NT2/D1 (cell line): ENCODE results near the gene ANKRD65.
"Not testable (repeated sequence)": the region's sequence is repeated elsewhere in the genome, so short reads cannot be mapped to it uniquely, and the experiment has no call there.

Source experiments
- DNase-seq: peaks from one replicate; pipeline ENCODE4 v3.0.0-alpha.2; 2011; ENCODE audit warnings: low read depth, low spot score
- H3K27me3 ChIP-seq: 2 replicates; pipeline ENCODE4 v1.6.0; 2011; ENCODE audit warnings: mild to moderate bottlenecking; ENCODE audit not compliant: insufficient read length, insufficient read depth
- H3K36me3 ChIP-seq: 2 replicates; pipeline ENCODE4 v1.6.1; 2011; ENCODE audit warnings: mild to moderate bottlenecking, low read length, mixed read lengths; ENCODE audit not compliant: insufficient read depth, insufficient read length
- H3K4me1 ChIP-seq: 2 replicates; pipeline ENCODE4 v1.5.1; 2011; ENCODE audit not compliant: insufficient read depth, insufficient read length
- H3K4me3 ChIP-seq: 2 replicates; pipeline ENCODE4 v1.5.1; 2011; ENCODE audit warnings: low read depth; ENCODE audit not compliant: insufficient read length
- H3K9ac ChIP-seq: 2 replicates; pipeline ENCODE4 v1.6.0; 2011; ENCODE audit warnings: low read depth; ENCODE audit not compliant: insufficient read length
- H3K9me3 ChIP-seq: 2 replicates; pipeline ENCODE4 v1.5.1; 2011; ENCODE audit warnings: mild to moderate bottlenecking, low read length; ENCODE audit not compliant: insufficient read depth
- SUZ12 ChIP-seq: IDR thresholded peaks from 2 replicates; pipeline ENCODE4 v1.6.1; 2011; ENCODE audit not compliant: insufficient read length, insufficient read depth; ENCODE audit errors: extremely low read depth
- YY1 ChIP-seq: IDR thresholded peaks from 2 replicates; pipeline ENCODE4 v1.6.1; 2011; ENCODE audit not compliant: insufficient read length, insufficient read depth
- ZNF274 ChIP-seq: IDR thresholded peaks from 2 replicates; pipeline ENCODE4 v1.6.1; 2011; ENCODE audit warnings: mild to moderate bottlenecking, low read depth, low read length

ANKRD65 gene

GRCh38 chr1:1455366-1455884, 34.3 kb upstream of the ANKRD65 start:
- H3K27me3 ChIP-seq: no peaks in the 10 kb centered on the region
- H3K4me3 ChIP-seq: no peak overlapping the region
- H3K36me3 ChIP-seq: no peaks in the 10 kb centered on the region
- TF ChIP-seq SUZ12 (no peak), YY1 (no peak), ZNF274 (no peak)
- no peak for DNase-seq
- no peaks in the 10 kb centered on the region for H3K9me3 ChIP-seq
- no peaks in the 10 kb centered on the region for H3K4me1 ChIP-seq
- H3K9ac ChIP-seq: no peak overlapping the region

- H3K36me3 ChIP-seq, H3K9me3 ChIP-seq, DNase-seq, H3K9ac ChIP-seq, H3K27me3 ChIP-seq, H3K4me1 ChIP-seq, H3K4me3 ChIP-seq: not testable (repeated sequence)
These were observed 33.4 kb upstream of the ANKRD65 start for GRCh38 chr1:1454286-1455056.

DNA sequence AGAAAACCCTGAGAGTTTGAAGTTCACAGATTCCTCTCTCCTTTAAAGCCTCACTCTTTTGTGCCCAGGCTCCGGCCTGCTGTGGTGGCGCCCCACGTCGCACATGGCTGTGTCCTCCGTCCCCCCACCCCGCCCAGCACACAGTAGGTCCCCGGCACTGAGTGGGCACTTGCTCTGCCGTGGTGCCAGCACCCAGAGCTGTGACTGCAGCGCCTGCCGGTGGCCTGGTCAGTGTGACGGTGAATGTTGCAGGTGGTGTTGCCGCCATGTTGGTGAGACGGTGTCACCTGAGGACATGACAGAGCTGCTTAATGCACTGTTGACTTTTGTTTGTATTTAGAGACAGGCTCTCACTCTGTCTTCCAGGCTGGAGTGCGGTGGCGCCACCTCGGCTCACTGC, 31.8 kb upstream of the ANKRD65 start:
- TF ChIP-seq YY1 (no peak), ZNF274 (no peak), SUZ12 (no peak)
- no peaks in the 10 kb centered on the region for H3K4me1 ChIP-seq
- H3K9me3 ChIP-seq: no peaks in the 10 kb centered on the region
- no peaks in the 10 kb centered on the region for H3K27me3 ChIP-seq
- no peak overlapping the region for H3K4me3 ChIP-seq
- H3K36me3 ChIP-seq: no peaks in the 10 kb centered on the region
- no peak overlapping the region for H3K9ac ChIP-seq
- no peak for DNase-seq

DNA sequence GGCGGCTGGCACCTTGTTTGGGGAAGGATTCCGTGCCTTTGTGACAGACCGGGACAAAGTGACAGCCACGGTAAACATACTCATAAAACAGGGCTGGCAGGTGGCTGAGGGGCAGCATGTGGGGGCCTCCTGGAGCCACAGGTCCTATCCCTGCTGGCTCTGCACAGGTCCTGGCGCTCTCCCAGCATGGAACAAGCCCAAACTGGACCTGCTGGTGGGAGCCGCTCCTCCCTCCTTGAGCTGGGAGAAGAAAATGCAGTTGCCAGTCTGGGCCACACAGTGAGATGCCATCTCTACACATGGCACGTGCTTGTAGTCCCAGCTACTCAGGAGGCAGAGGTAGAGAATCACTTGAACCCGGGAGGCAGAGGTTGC, 31.3 kb upstream of the ANKRD65 start:
- H3K36me3 ChIP-seq, H3K4me1 ChIP-seq, H3K9me3 ChIP-seq, H3K4me3 ChIP-seq, H3K9ac ChIP-seq, H3K27me3 ChIP-seq, DNase-seq: not testable (repeated sequence)

- TF ChIP-seq SUZ12 (no peak), YY1 (no peak), ZNF274 (no peak)
- Histone ChIP-seq H3K4me3 (no peak overlapping the region), H3K36me3 (no peaks in the 10 kb centered on the region), H3K9me3 (no peaks in the 10 kb centered on the region), H3K27me3 (no peaks in the 10 kb centered on the region), H3K4me1 (no peaks in the 10 kb centered on the region), H3K9ac (no peak overlapping the region)
- no peak for DNase-seq
These were observed 30.8 kb upstream of the ANKRD65 start for GRCh38 chr1:1451696-1452364.

GRCh38 chr1:1450616-1451015, 29.5 kb upstream of the ANKRD65 start:
- not testable (repeated sequence) for H3K9ac ChIP-seq, H3K4me3 ChIP-seq, H3K36me3 ChIP-seq, DNase-seq, H3K27me3 ChIP-seq, H3K9me3 ChIP-seq, H3K4me1 ChIP-seq

GRCh38 chr1:1449099-1449739, 28.1 kb upstream of the ANKRD65 start, which contains the start of gene ATAD3C:
Gene ATAD3C (plus strand): TSS chr1:1449689. CDS start chr1:1450684, 995 bp downstream.
- TF ChIP-seq YY1 (no peak), ZNF274 (no peak), SUZ12 (no peak)
- Histone ChIP-seq H3K9ac (no peak within 1 kb of the TSS), H3K9me3 (no peaks in the 10 kb centered on the region), H3K27me3 (no peaks in the 10 kb centered on the region), H3K4me3 (no peak within 1 kb of the TSS), H3K36me3 (no peaks in the 10 kb centered on the region), H3K4me1 (no peaks in the 10 kb centered on the region)
- DNase-seq: no peak

DNA sequence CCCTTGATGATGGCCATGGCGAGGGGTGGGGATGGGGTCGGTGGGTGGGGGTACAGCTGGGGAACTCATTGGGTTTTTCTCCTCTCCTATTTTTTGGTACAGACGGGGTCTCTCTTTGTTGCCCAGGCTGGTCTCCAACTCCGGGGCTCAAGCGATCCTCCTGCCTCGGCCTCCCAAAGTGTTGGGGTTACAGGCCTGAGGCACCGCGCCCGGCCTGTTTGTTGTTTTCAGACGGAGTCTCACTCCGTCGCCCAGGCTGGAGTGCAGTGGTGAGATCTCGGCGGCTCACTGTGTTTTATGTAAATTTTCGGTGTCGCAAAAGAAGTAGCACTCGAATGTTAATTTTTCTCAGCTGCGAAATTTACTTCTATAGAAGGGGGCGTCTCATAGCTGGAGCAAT, 25.6 kb upstream of the ANKRD65 start:
- H3K9me3 ChIP-seq, H3K27me3 ChIP-seq, DNase-seq, H3K4me1 ChIP-seq, H3K4me3 ChIP-seq, H3K9ac ChIP-seq, H3K36me3 ChIP-seq: not testable (repeated sequence)
